ENCODE results near the gene FLRT3. TPM values are rescaled to one million over a fixed set of nuclear protein-coding genes. Genes with fewer than 3 reads are reported as not detected.

FLRT3 gene
- total RNA-seq (2022; extraction: Qiagen RNA extraction; ENCODE audit: low read depth) = 1.5 to 2.5 TPM (median 1.9 TPM) in 5 replicates

GRCh38 chr20:14337400-14338171 is at the start of gene FLRT3:
TSS of gene FLRT3 (minus strand) at chr20:14337612. CDS start at chr20:14327506, 10,106 bp downstream.

